ENCODE data around the gene IFT43.

- TF ChIP-seq CTCF (IDR thresholded peaks at IDR 0.05) (no peak), EZH2 (IDR thresholded peaks at IDR 0.05) (no peak), EZH2phosphoT487 (IDR thresholded peaks at IDR 0.05) (no peak)
Observed at GRCh38 chr14:75969126-75969525, 16.4 kb upstream of the IFT43 start.

Measured in neural progenitor cell (in vitro differentiated cells).